ENCODE results near the gene PCDH19.

Gene PCDH19

DNA sequence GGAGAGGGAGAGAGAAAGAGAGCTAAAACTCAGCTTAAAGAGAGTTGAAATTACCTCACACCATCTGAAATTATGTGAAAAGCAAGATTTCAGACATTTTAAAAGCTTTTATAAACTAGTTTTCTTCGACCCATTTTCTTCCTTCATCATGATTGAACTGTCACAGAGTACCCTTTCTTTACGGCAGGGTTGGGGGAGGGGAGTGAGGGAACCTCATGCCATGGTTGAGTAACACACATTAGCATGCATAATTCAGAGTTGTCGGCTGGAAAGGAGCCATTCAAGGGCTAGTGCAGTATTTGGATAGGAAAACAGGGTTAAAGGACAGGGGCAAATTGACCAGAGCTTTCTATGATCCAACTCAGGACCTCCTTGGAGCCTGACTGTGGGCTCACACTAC is 46.2 kb downstream of the PCDH19 start:
- H3K4me3 ChIP-seq (ENCODE audit: low read depth, low read length) = no peak overlapping the region
- peak; percentile 0 for DNase-seq (ENCODE audit: low read depth)
- no peak for TF ChIP-seq MYC (IDR thresholded peaks at IDR 0.05; ENCODE audit: low read depth, low read length)
- TF ChIP-seq, protein P1, sequence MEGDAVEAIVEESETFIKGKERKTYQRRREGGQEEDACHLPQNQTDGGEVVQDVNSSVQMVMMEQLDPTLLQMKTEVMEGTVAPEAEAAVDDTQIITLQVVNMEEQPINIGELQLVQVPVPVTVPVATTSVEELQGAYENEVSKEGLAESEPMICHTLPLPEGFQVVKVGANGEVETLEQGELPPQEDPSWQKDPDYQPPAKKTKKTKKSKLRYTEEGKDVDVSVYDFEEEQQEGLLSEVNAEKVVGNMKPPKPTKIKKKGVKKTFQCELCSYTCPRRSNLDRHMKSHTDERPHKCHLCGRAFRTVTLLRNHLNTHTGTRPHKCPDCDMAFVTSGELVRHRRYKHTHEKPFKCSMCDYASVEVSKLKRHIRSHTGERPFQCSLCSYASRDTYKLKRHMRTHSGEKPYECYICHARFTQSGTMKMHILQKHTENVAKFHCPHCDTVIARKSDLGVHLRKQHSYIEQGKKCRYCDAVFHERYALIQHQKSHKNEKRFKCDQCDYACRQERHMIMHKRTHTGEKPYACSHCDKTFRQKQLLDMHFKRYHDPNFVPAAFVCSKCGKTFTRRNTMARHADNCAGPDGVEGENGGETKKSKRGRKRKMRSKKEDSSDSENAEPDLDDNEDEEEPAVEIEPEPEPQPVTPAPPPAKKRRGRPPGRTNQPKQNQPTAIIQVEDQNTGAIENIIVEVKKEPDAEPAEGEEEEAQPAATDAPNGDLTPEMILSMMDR (IDR thresholded peaks at IDR 0.05; ENCODE audit: low read depth, low read length) = no peak
- TF ChIP-seq MAX (IDR thresholded peaks at IDR 0.05; ENCODE audit: low read depth, low read length) = no peak
- no peak for TF ChIP-seq POLR2A (IDR thresholded peaks at IDR 0.05; ENCODE audit: extremely low read depth, insufficient read length)

GRCh38 chrX:100358766-100359165 is 51.3 kb downstream of the PCDH19 start:
- H3K4me3 ChIP-seq (ENCODE audit: low read depth, low read length) = no peak overlapping the region
- DNase-seq (ENCODE audit: low read depth) = no peak
- no peak for TF ChIP-seq MYC (IDR thresholded peaks at IDR 0.05; ENCODE audit: low read depth, low read length)
- no peak for TF ChIP-seq MAX (IDR thresholded peaks at IDR 0.05; ENCODE audit: low read depth, low read length)
- TF ChIP-seq POLR2A (IDR thresholded peaks at IDR 0.05; ENCODE audit: extremely low read depth, insufficient read length) = no peak
- TF ChIP-seq, protein P1 (IDR thresholded peaks at IDR 0.05; ENCODE audit: low read depth, low read length) = no peak

GRCh38 chrX:100356351-100356896 is 53.6 kb downstream of the PCDH19 start:
- no peak overlapping the region for H3K4me3 ChIP-seq (ENCODE audit: low read depth, low read length)
- TF ChIP-seq MYC (IDR thresholded peaks at IDR 0.05; ENCODE audit: low read depth, low read length) = no peak
- TF ChIP-seq, protein P1 (IDR thresholded peaks at IDR 0.05; ENCODE audit: low read depth, low read length) = no peak
- TF ChIP-seq POLR2A (IDR thresholded peaks at IDR 0.05; ENCODE audit: extremely low read depth, insufficient read length) = no peak
- TF ChIP-seq MAX (IDR thresholded peaks at IDR 0.05; ENCODE audit: low read depth, low read length) = no peak
- no peak for DNase-seq (ENCODE audit: low read depth)

DNA sequence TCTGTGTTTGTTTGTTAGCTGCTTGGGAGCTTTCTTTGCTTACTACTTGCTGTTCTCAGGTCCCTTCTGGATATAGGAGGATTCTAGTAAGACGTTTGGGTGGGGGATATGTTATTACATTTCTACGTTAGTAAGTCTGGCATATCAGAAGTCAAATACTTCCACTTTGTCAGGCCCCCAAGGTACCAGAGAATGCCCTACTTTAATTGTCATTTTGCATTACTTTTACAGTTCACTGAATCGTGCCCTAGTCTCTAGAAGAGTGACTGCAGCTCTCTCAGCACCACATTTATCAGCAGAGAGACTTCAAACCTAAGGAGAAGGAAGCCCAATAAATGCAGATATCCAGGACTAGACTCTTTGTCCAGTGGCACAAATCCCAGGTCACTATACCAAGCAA is 54.4 kb downstream of the PCDH19 start:
- no peak for DNase-seq (ENCODE audit: low read depth)
- no peak for TF ChIP-seq MAX (IDR thresholded peaks at IDR 0.05; ENCODE audit: low read depth, low read length)
- TF ChIP-seq, protein P1 (IDR thresholded peaks at IDR 0.05; ENCODE audit: low read depth, low read length) = no peak
- TF ChIP-seq POLR2A (IDR thresholded peaks at IDR 0.05; ENCODE audit: extremely low read depth, insufficient read length) = no peak
- TF ChIP-seq MYC (IDR thresholded peaks at IDR 0.05; ENCODE audit: low read depth, low read length) = no peak
- no peak overlapping the region for H3K4me3 ChIP-seq (ENCODE audit: low read depth, low read length)

DNA sequence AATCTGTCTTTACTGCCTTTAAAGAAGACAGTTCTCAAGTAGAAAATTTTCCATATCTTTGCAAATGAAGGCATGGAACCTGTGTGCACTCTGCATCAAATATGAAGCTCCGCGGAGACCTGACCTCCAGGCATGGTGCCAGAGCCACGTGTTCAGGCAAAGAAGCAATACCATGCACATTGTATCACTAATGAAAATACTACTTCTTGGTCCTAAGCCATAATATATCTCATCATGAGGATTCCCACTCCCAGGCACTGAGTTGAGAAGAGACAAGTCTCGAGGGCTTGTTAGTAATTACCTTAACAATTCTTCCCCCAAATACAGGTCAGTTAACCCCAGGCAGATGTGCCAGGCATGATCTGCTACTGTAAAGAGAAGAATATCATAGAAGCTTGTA is 56.7 kb downstream of the PCDH19 start:
- TF ChIP-seq, protein P1 (IDR thresholded peaks at IDR 0.05; ENCODE audit: low read depth, low read length) = no peak
- no peak for TF ChIP-seq MYC (IDR thresholded peaks at IDR 0.05; ENCODE audit: low read depth, low read length)
- TF ChIP-seq MAX (IDR thresholded peaks at IDR 0.05; ENCODE audit: low read depth, low read length) = no peak
- no peak for TF ChIP-seq POLR2A (IDR thresholded peaks at IDR 0.05; ENCODE audit: extremely low read depth, insufficient read length)
- no peak for DNase-seq (ENCODE audit: low read depth)
- H3K4me3 ChIP-seq (ENCODE audit: low read depth, low read length) = no peak overlapping the region
